ENCODE results near the gene MLN.

DNA sequence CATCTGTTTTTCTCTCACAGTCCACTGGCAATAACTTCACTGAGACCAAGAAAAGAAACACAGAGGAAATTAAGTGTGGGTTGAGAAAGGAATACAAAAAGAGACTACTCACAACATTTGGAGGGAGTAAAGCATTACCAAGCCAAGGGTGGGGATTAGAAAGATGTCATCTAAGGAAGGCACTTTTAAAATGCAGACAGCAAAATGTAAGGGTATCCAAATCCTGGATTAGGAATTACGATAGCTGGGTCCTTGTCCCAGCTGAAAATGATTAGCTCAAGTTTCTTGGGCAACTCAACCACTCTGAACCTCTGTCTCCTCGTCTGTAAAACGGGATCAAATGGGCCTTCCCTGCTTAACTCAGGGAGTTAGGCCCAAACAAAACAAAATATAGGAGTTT is 17.1 kb downstream of the MLN start:
- TF ChIP-seq, protein P1, sequence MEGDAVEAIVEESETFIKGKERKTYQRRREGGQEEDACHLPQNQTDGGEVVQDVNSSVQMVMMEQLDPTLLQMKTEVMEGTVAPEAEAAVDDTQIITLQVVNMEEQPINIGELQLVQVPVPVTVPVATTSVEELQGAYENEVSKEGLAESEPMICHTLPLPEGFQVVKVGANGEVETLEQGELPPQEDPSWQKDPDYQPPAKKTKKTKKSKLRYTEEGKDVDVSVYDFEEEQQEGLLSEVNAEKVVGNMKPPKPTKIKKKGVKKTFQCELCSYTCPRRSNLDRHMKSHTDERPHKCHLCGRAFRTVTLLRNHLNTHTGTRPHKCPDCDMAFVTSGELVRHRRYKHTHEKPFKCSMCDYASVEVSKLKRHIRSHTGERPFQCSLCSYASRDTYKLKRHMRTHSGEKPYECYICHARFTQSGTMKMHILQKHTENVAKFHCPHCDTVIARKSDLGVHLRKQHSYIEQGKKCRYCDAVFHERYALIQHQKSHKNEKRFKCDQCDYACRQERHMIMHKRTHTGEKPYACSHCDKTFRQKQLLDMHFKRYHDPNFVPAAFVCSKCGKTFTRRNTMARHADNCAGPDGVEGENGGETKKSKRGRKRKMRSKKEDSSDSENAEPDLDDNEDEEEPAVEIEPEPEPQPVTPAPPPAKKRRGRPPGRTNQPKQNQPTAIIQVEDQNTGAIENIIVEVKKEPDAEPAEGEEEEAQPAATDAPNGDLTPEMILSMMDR (IDR thresholded peaks at IDR 0.05) = no peak
- TF ChIP-seq POLR2A (IDR thresholded peaks at IDR 0.05) = no peak
- no peak for TF ChIP-seq EP300 (IDR thresholded peaks at IDR 0.05)
- no peak for TF ChIP-seq POLR2AphosphoS5 (IDR thresholded peaks at IDR 0.05)

Data from suprapubic skin (tissue), 4 donors.